Hepatocyte (in vitro differentiated cells): ENCODE measurements around the gene DPY30.

Experiments used
- EZH2 ChIP-seq: fragments of 200-600 bp; sonication (generic); IDR thresholded peaks from 2 replicates; pipeline ENCODE4 v1.6.1; 2016; ENCODE audit warnings: antibody characterized with exemption, mild to moderate bottlenecking, borderline replicate concordance
- EZH2phosphoT487 ChIP-seq: fragments of 200-600 bp; sonication (generic); IDR thresholded peaks from one replicate; pipeline ENCODE4 v1.6.1; 2018; ENCODE audit warnings: antibody characterized with exemption, mild to moderate bottlenecking, low read depth, moderate library complexity; ENCODE audit not compliant: unreplicated experiment, severe bottlenecking
- TF ChIP-seq, protein P1 (sequence below): fragments of 200-600 bp; sonication (generic); IDR thresholded peaks from 2 replicates; pipeline ENCODE4 v1.5.1; 2016; ENCODE audit warnings: antibody characterized with exemption, mild to moderate bottlenecking; ENCODE audit not compliant: poor library complexity

DNA sequence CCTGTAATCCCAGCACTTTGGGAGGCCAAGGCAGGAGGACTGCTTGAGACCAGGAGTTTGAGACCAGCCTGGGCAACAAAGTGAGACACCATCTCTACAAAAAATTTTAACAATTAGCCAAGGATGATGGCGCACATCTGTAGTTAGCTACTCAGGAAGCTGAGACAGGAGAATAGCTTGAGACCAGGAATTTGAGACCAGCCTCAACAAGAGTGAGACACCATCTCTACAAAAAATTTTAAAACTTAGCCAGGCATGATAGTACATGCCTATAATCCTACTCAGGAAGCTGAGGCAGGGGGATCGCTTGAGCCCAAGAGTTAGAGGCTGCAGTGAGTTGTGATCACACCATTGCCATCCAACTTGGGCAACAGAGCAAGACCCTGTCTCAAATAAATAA, 35.8 kb downstream of the DPY30 start:
- TF ChIP-seq, protein P1, sequence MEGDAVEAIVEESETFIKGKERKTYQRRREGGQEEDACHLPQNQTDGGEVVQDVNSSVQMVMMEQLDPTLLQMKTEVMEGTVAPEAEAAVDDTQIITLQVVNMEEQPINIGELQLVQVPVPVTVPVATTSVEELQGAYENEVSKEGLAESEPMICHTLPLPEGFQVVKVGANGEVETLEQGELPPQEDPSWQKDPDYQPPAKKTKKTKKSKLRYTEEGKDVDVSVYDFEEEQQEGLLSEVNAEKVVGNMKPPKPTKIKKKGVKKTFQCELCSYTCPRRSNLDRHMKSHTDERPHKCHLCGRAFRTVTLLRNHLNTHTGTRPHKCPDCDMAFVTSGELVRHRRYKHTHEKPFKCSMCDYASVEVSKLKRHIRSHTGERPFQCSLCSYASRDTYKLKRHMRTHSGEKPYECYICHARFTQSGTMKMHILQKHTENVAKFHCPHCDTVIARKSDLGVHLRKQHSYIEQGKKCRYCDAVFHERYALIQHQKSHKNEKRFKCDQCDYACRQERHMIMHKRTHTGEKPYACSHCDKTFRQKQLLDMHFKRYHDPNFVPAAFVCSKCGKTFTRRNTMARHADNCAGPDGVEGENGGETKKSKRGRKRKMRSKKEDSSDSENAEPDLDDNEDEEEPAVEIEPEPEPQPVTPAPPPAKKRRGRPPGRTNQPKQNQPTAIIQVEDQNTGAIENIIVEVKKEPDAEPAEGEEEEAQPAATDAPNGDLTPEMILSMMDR, result no peak
- TF ChIP-seq EZH2, result no peak
- TF ChIP-seq EZH2phosphoT487, result no peak
